IMR-90 (cell line): ENCODE results near the gene KRTAP5-5.

ENCODE experiments used
- BHLHE40 ChIP-seq: fragments of 150-350 bp; IDR thresholded peaks from 2 replicates; pipeline ENCODE4 v1.6.1; 2016; ENCODE audit warnings: mild to moderate bottlenecking, low read depth, low read length
- CEBPB ChIP-seq: IDR thresholded peaks from 2 replicates; pipeline ENCODE4 v1.6.1; 2012; ENCODE audit warnings: low read depth, low read length, improper control_type of control experiment
- FOS ChIP-seq: fragments of 150-350 bp; IDR thresholded peaks from 2 replicates; pipeline ENCODE4 v1.6.1; 2016; ENCODE audit warnings: low read depth, low read length
- MAFK ChIP-seq: IDR thresholded peaks from 2 replicates; pipeline ENCODE4 v1.6.1; 2012; ENCODE audit warnings: low read depth, low read length, improper control_type of control experiment
- MXI1 ChIP-seq: IDR thresholded peaks from 2 replicates; pipeline ENCODE4 v1.6.1; 2012; ENCODE audit warnings: low read depth, mild to moderate bottlenecking, low read length, moderate library complexity, borderline replicate concordance
- POLR2A ChIP-seq: IDR thresholded peaks from 2 replicates; pipeline ENCODE4 v1.6.1; 2012; ENCODE audit warnings: mild to moderate bottlenecking, low read depth, low read length
- RAD21 ChIP-seq: IDR thresholded peaks from 2 replicates; pipeline ENCODE4 v1.6.1; 2012; ENCODE audit warnings: low read length, improper control_type of control experiment
- RCOR1 ChIP-seq: IDR thresholded peaks from 2 replicates; pipeline ENCODE4 v1.6.1; 2012; ENCODE audit warnings: mild to moderate bottlenecking, low read length, improper control_type of control experiment; ENCODE audit not compliant: insufficient replicate concordance
- RFX5 ChIP-seq: IDR thresholded peaks from 2 replicates; pipeline ENCODE4 v1.8.0; 2012; ENCODE audit warnings: low read depth, mild to moderate bottlenecking, low read length, moderate library complexity
- SMC3 ChIP-seq: fragments of 150-350 bp; IDR thresholded peaks from 2 replicates; pipeline ENCODE4 v1.6.1; 2016; ENCODE audit warnings: low read depth, mild to moderate bottlenecking, antibody characterized with exemption, low read length, moderate library complexity
- USF2 ChIP-seq: fragments of 150-350 bp; IDR thresholded peaks from 2 replicates; pipeline ENCODE4 v1.6.1; 2017; ENCODE audit warnings: mild to moderate bottlenecking, antibody characterized with exemption, low read length, low read depth
- TF ChIP-seq, protein P1 (sequence below): conservative IDR thresholded peaks from 2 replicates; pipeline ENCODE4 v1.5.1; 2012; ENCODE audit warnings: mild to moderate bottlenecking, low read depth, low read length, improper control_type of control experiment

DNA sequence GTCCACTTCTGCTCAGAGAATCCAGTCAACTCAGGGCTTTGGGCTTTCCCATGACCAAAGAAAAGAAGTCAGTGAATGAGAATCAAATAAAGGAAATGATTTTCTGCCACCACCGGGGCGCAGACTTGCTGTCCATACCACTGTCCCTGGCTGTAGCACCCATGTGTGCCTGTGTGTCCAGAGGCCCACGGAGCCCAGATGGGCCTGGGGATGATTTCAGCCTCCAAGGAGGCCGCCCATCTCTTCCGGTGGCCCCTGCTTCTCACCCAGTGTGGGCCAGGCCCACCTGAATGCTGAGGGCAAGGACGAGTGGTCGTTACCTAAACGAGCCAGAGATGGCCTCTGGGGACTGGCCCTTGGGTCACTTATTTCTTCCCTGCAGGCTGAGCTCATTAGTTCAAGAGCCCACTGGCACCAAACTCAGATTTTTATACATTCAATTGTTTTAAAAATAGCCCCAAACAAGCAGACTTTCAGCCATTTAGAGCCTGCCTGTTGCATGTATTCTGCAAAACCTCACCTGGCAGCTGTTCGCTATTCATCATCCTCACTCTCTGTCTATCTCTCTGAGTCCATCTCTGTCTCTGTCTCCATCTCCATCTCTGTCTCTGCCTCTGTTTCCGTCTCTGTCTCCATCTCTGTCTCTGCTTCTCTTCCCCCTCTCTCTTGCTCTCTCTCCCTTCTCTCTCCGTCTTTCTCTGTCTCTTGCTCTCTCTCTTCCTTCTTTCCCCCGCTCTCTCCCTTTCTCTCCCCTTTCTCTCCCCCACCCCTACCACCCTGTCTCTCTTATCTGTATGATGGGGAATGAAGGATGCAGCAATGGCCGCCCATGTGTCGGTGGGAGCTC, 24.2 kb downstream of the KRTAP5-5 start:
- TF ChIP-seq, protein P1, sequence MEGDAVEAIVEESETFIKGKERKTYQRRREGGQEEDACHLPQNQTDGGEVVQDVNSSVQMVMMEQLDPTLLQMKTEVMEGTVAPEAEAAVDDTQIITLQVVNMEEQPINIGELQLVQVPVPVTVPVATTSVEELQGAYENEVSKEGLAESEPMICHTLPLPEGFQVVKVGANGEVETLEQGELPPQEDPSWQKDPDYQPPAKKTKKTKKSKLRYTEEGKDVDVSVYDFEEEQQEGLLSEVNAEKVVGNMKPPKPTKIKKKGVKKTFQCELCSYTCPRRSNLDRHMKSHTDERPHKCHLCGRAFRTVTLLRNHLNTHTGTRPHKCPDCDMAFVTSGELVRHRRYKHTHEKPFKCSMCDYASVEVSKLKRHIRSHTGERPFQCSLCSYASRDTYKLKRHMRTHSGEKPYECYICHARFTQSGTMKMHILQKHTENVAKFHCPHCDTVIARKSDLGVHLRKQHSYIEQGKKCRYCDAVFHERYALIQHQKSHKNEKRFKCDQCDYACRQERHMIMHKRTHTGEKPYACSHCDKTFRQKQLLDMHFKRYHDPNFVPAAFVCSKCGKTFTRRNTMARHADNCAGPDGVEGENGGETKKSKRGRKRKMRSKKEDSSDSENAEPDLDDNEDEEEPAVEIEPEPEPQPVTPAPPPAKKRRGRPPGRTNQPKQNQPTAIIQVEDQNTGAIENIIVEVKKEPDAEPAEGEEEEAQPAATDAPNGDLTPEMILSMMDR, result no peak
- TF ChIP-seq RCOR1 (no peak), POLR2A (no peak), USF2 (no peak), FOS (no peak), SMC3 (no peak), CEBPB (no peak), MXI1 (no peak), RFX5 (no peak), RAD21 (no peak), BHLHE40 (no peak), MAFK (no peak)
